Fibroblast of lung (primary cell): Measurements from ENCODE around the gene WDFY2. TPM values are rescaled to one million over a fixed set of nuclear protein-coding genes. Genes with fewer than 3 reads are reported as not detected.

Source experiments
- DNase-seq, 2 donors: peaks; one replicate each; pipeline versions ENCODE4 v3.0.0 to v3.0.0-alpha.2; 2010; ENCODE audit warnings: low read depth in 2 of 2
- H2AFZ ChIP-seq: 2 replicates; pipeline ENCODE4 v1.5.1; 2012; ENCODE audit warnings: low read length, control low read depth, inconsistent platforms
- H3K27ac ChIP-seq: 2 replicates; pipeline ENCODE4 v1.5.1; 2011; ENCODE audit warnings: low read length, control low read depth; ENCODE audit not compliant: insufficient read depth
- H3K27me3 ChIP-seq: 2 replicates; pipeline ENCODE4 v1.5.1; 2011; ENCODE audit warnings: mild to moderate bottlenecking, low read length; ENCODE audit not compliant: control insufficient read depth, insufficient read depth
- H3K36me3 ChIP-seq: 2 replicates; pipeline ENCODE4 v1.5.1; 2011; ENCODE audit warnings: low read length; ENCODE audit not compliant: control insufficient read depth, insufficient read depth
- H3K4me1 ChIP-seq: 2 replicates; pipeline ENCODE4 v1.5.1; 2011; ENCODE audit warnings: low read length; ENCODE audit not compliant: control insufficient read depth, insufficient read depth; ENCODE audit errors: extremely low read depth
- H3K4me2 ChIP-seq: 2 replicates; pipeline ENCODE4 v1.5.1; 2011; ENCODE audit warnings: low read length, control low read depth; ENCODE audit not compliant: insufficient read depth; ENCODE audit errors: extremely low read depth
- H3K4me3 ChIP-seq, 4 experiments: fragments of 200-600 bp in 1 of 4; sonication (generic) in 1 of 4; replicated peaks in 1 of 4; 2 replicates each; pipeline ENCODE4 v1.5.1; 2011 to 2016; ENCODE audit warnings: low read length in 4 of 4, low read depth in 3 of 4, mild to moderate bottlenecking in 3 of 4, control low read depth in 2 of 4, inconsistent platforms in 1 of 4, mixed read lengths in 1 of 4; ENCODE audit not compliant: insufficient read depth in 1 of 4; ENCODE audit errors: control extremely low read depth in 1 of 4
- H3K79me2 ChIP-seq: 2 replicates; pipeline ENCODE4 v1.5.1; 2012; ENCODE audit warnings: mild to moderate bottlenecking, low read length, inconsistent platforms; ENCODE audit not compliant: control insufficient read depth, insufficient read depth
- H3K9ac ChIP-seq: 2 replicates; pipeline ENCODE4 v1.5.1; 2011; ENCODE audit warnings: mild to moderate bottlenecking, low read length, control low read depth; ENCODE audit not compliant: insufficient read depth
- H3K9me3 ChIP-seq: 2 replicates; pipeline ENCODE4 v1.5.1; 2012; ENCODE audit warnings: low read depth, low read length; ENCODE audit not compliant: control insufficient read depth, insufficient read depth
- H4K20me1 ChIP-seq: 2 replicates; pipeline ENCODE4 v1.5.1; 2011; ENCODE audit warnings: low read length; ENCODE audit not compliant: control insufficient read depth, insufficient read depth; ENCODE audit errors: extremely low read depth
- EZH2 ChIP-seq: IDR thresholded peaks from 2 replicates; pipeline ENCODE4 v1.5.1; 2012; ENCODE audit warnings: low read length, control low read depth, mild to moderate bottlenecking; ENCODE audit errors: missing control alignments
- polyA plus RNA-seq, 2 donors: library from polyadenylated mRNA; depleted of rRNA in 1 of 2; stranded (reverse) in 1 of 2; unstranded in 1 of 2; fragments of >200 nt; gene quantifications; 2 replicates each; pipeline ENCODE4 v1.2.1, GENCODE V29; 2011 to 2012; ENCODE audit warnings: missing spikeins in 1 of 2
- total RNA-seq: library from RNA; depleted of rRNA; stranded (reverse); fragments of >200 nt; gene quantifications from 2 replicates; pipeline ENCODE4 v1.2.1, GENCODE V29; 2014
- TF ChIP-seq, protein P1 (sequence below), 2 donors: IDR thresholded peaks in 1 of 2; conservative IDR thresholded peaks in 1 of 2; 1 replicate in 1 of 2; 2 replicates in 1 of 2; pipeline ENCODE4 v1.5.1; 2011 to 2012; ENCODE audit warnings: low read length in 2 of 2, control low read depth in 1 of 2, inconsistent platforms in 1 of 2, low read depth in 1 of 2, mild to moderate bottlenecking in 1 of 2

WDFY2 gene
- total and polyA plus RNA-seq, 2 donors (not counting 1 experiment from before 2014, with no cell fraction given) = 4.9 to 9.2 TPM

DNA sequence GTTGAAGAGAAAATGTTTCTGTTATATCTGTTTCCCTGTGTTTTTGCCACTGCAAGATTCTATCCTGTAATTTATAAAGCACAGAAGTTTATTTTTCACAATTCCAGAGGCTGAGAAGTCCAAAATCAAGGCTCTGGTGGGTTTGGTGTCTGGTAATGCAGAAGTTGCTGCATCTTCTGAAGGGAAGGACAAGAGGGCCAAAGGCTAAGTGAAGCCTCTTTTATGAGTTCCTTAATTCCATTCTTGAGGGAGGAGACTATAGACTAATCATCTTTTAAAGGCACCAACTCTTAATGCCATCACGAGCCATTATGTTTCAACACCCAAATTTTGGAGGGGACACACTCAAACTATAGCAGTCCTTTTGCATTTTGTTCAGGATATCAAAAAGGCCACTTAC, 34.1 kb upstream of the WDFY2 start:
- Histone ChIP-seq H3K4me2 (no peak overlapping the region), H4K20me1 (no peaks in the 10 kb centered on the region), H3K79me2 (no peaks in the 10 kb centered on the region), H3K27me3 (no peaks in the 10 kb centered on the region), H3K27ac (no peak overlapping the region), H2AFZ (no peak overlapping the region), H3K9me3 (no peaks in the 10 kb centered on the region), H3K4me1 (no peaks in the 10 kb centered on the region), H3K9ac (no peak overlapping the region), H3K4me3 (no peak overlapping the region), H3K36me3 (no peaks in the 10 kb centered on the region)
- DNase-seq = no peak
- no peak for TF ChIP-seq EZH2
- TF ChIP-seq, protein P1, sequence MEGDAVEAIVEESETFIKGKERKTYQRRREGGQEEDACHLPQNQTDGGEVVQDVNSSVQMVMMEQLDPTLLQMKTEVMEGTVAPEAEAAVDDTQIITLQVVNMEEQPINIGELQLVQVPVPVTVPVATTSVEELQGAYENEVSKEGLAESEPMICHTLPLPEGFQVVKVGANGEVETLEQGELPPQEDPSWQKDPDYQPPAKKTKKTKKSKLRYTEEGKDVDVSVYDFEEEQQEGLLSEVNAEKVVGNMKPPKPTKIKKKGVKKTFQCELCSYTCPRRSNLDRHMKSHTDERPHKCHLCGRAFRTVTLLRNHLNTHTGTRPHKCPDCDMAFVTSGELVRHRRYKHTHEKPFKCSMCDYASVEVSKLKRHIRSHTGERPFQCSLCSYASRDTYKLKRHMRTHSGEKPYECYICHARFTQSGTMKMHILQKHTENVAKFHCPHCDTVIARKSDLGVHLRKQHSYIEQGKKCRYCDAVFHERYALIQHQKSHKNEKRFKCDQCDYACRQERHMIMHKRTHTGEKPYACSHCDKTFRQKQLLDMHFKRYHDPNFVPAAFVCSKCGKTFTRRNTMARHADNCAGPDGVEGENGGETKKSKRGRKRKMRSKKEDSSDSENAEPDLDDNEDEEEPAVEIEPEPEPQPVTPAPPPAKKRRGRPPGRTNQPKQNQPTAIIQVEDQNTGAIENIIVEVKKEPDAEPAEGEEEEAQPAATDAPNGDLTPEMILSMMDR (conservative IDR thresholded peaks at IDR 0.05 in 1 of 2, IDR thresholded peaks at IDR 0.05 in 1 of 2; ENCODE audit: low read depth in 1 of 2, low read length in 2 of 2) = no peak

DNA sequence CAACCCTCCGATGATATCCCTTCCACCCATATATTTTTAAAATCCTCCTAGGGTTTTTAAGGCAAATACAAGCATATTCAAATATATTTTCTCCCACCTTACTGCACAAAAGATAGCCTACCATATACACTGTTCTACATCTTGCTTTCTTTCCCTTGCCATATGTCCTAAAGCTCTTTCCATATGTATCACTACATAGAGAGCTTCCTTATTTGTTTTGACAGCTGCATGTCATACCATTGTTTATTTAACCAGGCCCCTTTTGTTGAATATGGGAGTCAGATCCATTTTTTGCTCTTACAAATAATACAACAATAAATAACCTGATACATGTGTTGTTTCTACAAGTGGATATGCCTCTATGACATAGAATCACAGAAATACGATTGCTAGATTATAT, 32.8 kb upstream of the WDFY2 start:
- Histone ChIP-seq H4K20me1 (no peaks in the 10 kb centered on the region), H3K79me2 (no peaks in the 10 kb centered on the region), H3K27ac (no peak overlapping the region), H3K36me3 (no peaks in the 10 kb centered on the region), H3K4me2 (no peak overlapping the region), H2AFZ (no peak overlapping the region), H3K27me3 (no peaks in the 10 kb centered on the region), H3K4me3 (no peak overlapping the region), H3K4me1 (no peaks in the 10 kb centered on the region), H3K9ac (no peak overlapping the region), H3K9me3 (no peaks in the 10 kb centered on the region)
- TF ChIP-seq, protein P1 (conservative IDR thresholded peaks at IDR 0.05 in 1 of 2, IDR thresholded peaks at IDR 0.05 in 1 of 2; ENCODE audit: low read depth in 1 of 2, low read length in 2 of 2) = no peak
- TF ChIP-seq EZH2 = no peak
- DNase-seq = no peak

DNA sequence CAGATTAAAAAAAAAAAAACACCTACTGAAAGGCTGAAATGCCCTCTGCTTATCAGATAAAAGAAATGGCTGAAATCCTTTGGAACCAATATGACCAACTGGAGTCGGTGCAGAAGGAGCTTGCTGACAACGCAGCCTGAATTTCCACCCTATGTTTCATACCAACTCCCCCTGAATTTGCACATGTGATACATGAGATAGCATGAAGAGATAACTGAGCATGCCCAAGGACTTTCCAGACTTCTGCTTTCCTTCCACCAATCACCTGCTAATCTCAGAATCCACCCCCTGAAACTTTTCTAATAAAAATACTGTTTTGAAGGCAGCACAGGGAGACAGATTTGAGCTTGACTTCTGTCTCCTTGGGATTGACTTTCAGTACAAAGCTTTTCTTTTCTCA, 32.2 kb upstream of the WDFY2 start:
- H2AFZ ChIP-seq = no peak overlapping the region
- TF ChIP-seq, protein P1 (conservative IDR thresholded peaks at IDR 0.05 in 1 of 2, IDR thresholded peaks at IDR 0.05 in 1 of 2; ENCODE audit: low read depth in 1 of 2, low read length in 2 of 2) = no peak
- TF ChIP-seq EZH2 = no peak

More for the DNA sequence above, 32.2 kb upstream of the WDFY2 start:
- Histone ChIP-seq H3K27me3 (no peaks in the 10 kb centered on the region), H3K79me2 (no peaks in the 10 kb centered on the region), H3K9ac (no peak overlapping the region), H4K20me1 (no peaks in the 10 kb centered on the region), H3K4me2 (no peak overlapping the region), H3K4me1 (no peaks in the 10 kb centered on the region), H3K36me3 (no peaks in the 10 kb centered on the region), H3K9me3 (no peaks in the 10 kb centered on the region), H3K4me3 (no peak overlapping the region), H3K27ac (no peak overlapping the region)
- DNase-seq = no peak
